A673 (cell line): ENCODE results near the gene SMYD3.

ENCODE experiments used
- EZH2 ChIP-seq: fragments of 200-600 bp; sonication (generic); IDR thresholded peaks from 2 replicates; pipeline ENCODE4 v1.6.1; 2017; ENCODE audit warnings: borderline replicate concordance, low read depth, mild to moderate bottlenecking, mixed read lengths, antibody characterized with exemption, low read length; ENCODE audit not compliant: poor library complexity, severe bottlenecking
- TF ChIP-seq, protein P1 (sequence below): fragments of 300-800, 200-600 bp; sonication (generic); conservative IDR thresholded peaks from 2 replicates; pipeline ENCODE4 v1.5.1; 2017; ENCODE audit warnings: low read depth, mild to moderate bottlenecking, antibody characterized with exemption, low read length, moderate library complexity, mixed read lengths

DNA sequence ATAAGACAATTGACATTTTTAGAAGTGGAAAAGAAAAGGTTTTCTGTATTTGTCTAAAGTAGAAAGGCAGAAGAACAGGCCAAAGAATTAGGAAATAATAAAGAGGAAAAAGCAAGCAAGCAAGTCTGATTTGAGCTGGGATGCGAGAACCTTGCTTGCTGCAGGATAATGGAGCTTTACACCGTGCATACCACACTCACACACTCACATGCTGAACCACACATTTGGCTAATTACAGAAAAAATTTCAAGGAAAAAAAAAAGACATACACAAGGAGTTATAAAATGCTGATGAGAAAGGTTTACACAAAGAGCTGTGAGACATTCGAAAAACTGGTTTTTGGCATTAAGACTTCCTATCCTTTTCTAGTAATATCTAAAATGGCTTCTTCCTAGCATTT is 758.4 kb downstream of the SMYD3 start:
- no peak for TF ChIP-seq EZH2
- TF ChIP-seq, protein P1, sequence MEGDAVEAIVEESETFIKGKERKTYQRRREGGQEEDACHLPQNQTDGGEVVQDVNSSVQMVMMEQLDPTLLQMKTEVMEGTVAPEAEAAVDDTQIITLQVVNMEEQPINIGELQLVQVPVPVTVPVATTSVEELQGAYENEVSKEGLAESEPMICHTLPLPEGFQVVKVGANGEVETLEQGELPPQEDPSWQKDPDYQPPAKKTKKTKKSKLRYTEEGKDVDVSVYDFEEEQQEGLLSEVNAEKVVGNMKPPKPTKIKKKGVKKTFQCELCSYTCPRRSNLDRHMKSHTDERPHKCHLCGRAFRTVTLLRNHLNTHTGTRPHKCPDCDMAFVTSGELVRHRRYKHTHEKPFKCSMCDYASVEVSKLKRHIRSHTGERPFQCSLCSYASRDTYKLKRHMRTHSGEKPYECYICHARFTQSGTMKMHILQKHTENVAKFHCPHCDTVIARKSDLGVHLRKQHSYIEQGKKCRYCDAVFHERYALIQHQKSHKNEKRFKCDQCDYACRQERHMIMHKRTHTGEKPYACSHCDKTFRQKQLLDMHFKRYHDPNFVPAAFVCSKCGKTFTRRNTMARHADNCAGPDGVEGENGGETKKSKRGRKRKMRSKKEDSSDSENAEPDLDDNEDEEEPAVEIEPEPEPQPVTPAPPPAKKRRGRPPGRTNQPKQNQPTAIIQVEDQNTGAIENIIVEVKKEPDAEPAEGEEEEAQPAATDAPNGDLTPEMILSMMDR = no peak
